Measurements from ENCODE around the gene VARS1.
"Not testable (repeated sequence)": the region's sequence is repeated elsewhere in the genome, so short reads cannot be mapped to it uniquely, and the experiment has no call there.

VARS1 gene

GRCh38 chr6:31795616-31796298 lies at the start of gene VARS1:
Gene VARS1 (minus strand): TSS chr6:31795752. CDS start chr6:31795217, 535 bp downstream.
- DNase-seq (ENCODE audit: low read depth), result peak; percentile 75

GRCh38 chr6:31844507-31844906 lies 49.0 kb upstream of the VARS1 start:
- DNase-seq (ENCODE audit: low read depth), result no peak

GRCh38 chr6:31842053-31842452 lies 46.5 kb upstream of the VARS1 start:
- DNase-seq (ENCODE audit: low read depth), result no peak

- DNase-seq (ENCODE audit: low read depth), result not testable (repeated sequence)
Observed at GRCh38 chr6:31839779-31840126, 44.2 kb upstream of the VARS1 start.

GRCh38 chr6:31838968-31839367 lies 43.4 kb upstream of the VARS1 start:
- no peak for DNase-seq (ENCODE audit: low read depth)

- not testable (repeated sequence) for DNase-seq (ENCODE audit: low read depth)
Observed at GRCh38 chr6:31838114-31838553, 42.6 kb upstream of the VARS1 start.

- DNase-seq (ENCODE audit: low read depth), result no peak
Observed at GRCh38 chr6:31837369-31838113, 42.0 kb upstream of the VARS1 start.

GRCh38 chr6:31836474-31837368 lies 41.2 kb upstream of the VARS1 start:
- DNase-seq (ENCODE audit: low read depth), result no peak

- DNase-seq (ENCODE audit: low read depth), result no peak
Observed at GRCh38 chr6:31836047-31836473, 40.5 kb upstream of the VARS1 start.

GRCh38 chr6:31834367-31835250 lies 39.1 kb upstream of the VARS1 start:
- peak; percentile 60 for DNase-seq (ENCODE audit: low read depth)

GRCh38 chr6:31831350-31832215 lies 36.0 kb upstream of the VARS1 start:
- no peak for DNase-seq (ENCODE audit: low read depth)

GRCh38 chr6:31830886-31831335 lies 35.4 kb upstream of the VARS1 start:
- no peak for DNase-seq (ENCODE audit: low read depth)

GRCh38 chr6:31829633-31830283 lies 34.2 kb upstream of the VARS1 start:
- DNase-seq (ENCODE audit: low read depth), result no peak

GRCh38 chr6:31827286-31828079 lies 31.9 kb upstream of the VARS1 start, which contains the start of gene HSPA1B:
Gene HSPA1B (plus strand): TSS chr6:31827738. CDS start chr6:31827951, 213 bp downstream.
- DNase-seq (ENCODE audit: low read depth), result peak; percentile 87

GRCh38 chr6:31826793-31827285 lies 31.3 kb upstream of the VARS1 start:
- no peak for DNase-seq (ENCODE audit: low read depth)

GRCh38 chr6:31825553-31825952 lies 30.0 kb upstream of the VARS1 start:
- no peak for DNase-seq (ENCODE audit: low read depth)

- not testable (repeated sequence) for DNase-seq (ENCODE audit: low read depth)
Observed at GRCh38 chr6:31823592-31824196, 28.1 kb upstream of the VARS1 start.

All from stimulated activated CD8-positive, alpha-beta memory T cell treated with anti-CD3 and anti-CD28 coated beads, Interleukin-4, amount 100 ng/mL, for 24 hours (primary cell).